ENCODE results near the gene GJA4.

GRCh38 chr1:34842073-34842472 is 49.3 kb downstream of the GJA4 start:
- TF ChIP-seq KLF16 (tag by site-specific recombination; IDR thresholded peaks at IDR 0.05) (no peak), ZNF518A (tag by site-specific recombination; conservative IDR thresholded peaks at IDR 0.05; ENCODE audit: low read depth) (no peak), PATZ1 (tag by site-specific recombination; IDR thresholded peaks at IDR 0.05) (no peak), CTCF (tag by site-specific recombination; IDR thresholded peaks at IDR 0.05) (no peak), ZSCAN18 (tag by site-specific recombination; IDR thresholded peaks at IDR 0.05) (no peak), IKZF3 (tag by site-specific recombination; IDR thresholded peaks at IDR 0.05) (no peak), REPIN1 (tag by site-specific recombination; IDR thresholded peaks at IDR 0.05; ENCODE audit: low read depth) (no peak), ZNF274 (IDR thresholded peaks at IDR 0.05; ENCODE audit: low read length) (no peak), ZNF274 (tag by site-specific recombination; IDR thresholded peaks at IDR 0.05; ENCODE audit: borderline replicate concordance) (no peak)

Data from HEK293 (cell line).